Keratinocyte (primary cell): ENCODE results near the gene CHL1. TPM values are rescaled to one million over a fixed set of nuclear protein-coding genes. Genes with fewer than 3 reads are reported as not detected.

Experiments
- DNase-seq: peaks from one replicate; pipeline ENCODE4 v3.0.0-alpha.2; 2011; ENCODE audit warnings: low read depth, missing footprints, low spot score
- FAIRE-seq: peaks from 2 replicates; lab custom pipeline; 2011; peaks lifted over from hg19 to GRCh38; lab: Jason Lieb, UNC
- H2AFZ ChIP-seq: 2 replicates; pipeline ENCODE4 v1.6.0; 2012; ENCODE audit warnings: low read length, control low read depth, inconsistent platforms; ENCODE audit not compliant: control insufficient read depth
- H3K27ac ChIP-seq: 2 replicates; pipeline ENCODE4 v1.5.1; 2011; ENCODE audit warnings: low read length; ENCODE audit not compliant: control insufficient read depth, insufficient read depth
- H3K27me3 ChIP-seq: 3 replicates; pipeline ENCODE4 v1.6.0; 2011; ENCODE audit warnings: low read length; ENCODE audit not compliant: control insufficient read depth, insufficient read depth; ENCODE audit errors: extremely low read depth
- H3K36me3 ChIP-seq, 2 experiments: 2 replicates in 1 of 2; 3 replicates in 1 of 2; pipeline ENCODE4 v1.5.1; 2011; ENCODE audit warnings: low read length in 2 of 2, mild to moderate bottlenecking in 1 of 2; ENCODE audit not compliant: control insufficient read depth in 2 of 2, insufficient read depth in 2 of 2; ENCODE audit errors: extremely low read depth in 1 of 2
- H3K4me1 ChIP-seq: 3 replicates; pipeline ENCODE4 v1.5.1; 2011; ENCODE audit warnings: low read length; ENCODE audit not compliant: control insufficient read depth, insufficient read depth; ENCODE audit errors: extremely low read depth
- H3K4me2 ChIP-seq: 3 replicates; pipeline ENCODE4 v1.6.0; 2011; ENCODE audit warnings: low read depth, low read length; ENCODE audit not compliant: control insufficient read depth, insufficient read depth; ENCODE audit errors: extremely low read depth
- H3K4me3 ChIP-seq, 3 experiments: fragments of 200-600 bp in 1 of 3; sonication (generic) in 1 of 3; 2 replicates in 2 of 3; 3 replicates in 1 of 3; pipeline ENCODE4 v1.5.1; 2011 to 2016; ENCODE audit warnings: low read length in 3 of 3, mild to moderate bottlenecking in 3 of 3, control low read depth in 2 of 3, inconsistent platforms in 1 of 3, low read depth in 1 of 3, mixed read lengths in 1 of 3, mixed run types in 1 of 3, moderate library complexity in 1 of 3; ENCODE audit not compliant: control insufficient read depth in 2 of 3, insufficient read depth in 2 of 3; ENCODE audit errors: extremely low read depth in 1 of 3
- H3K79me2 ChIP-seq: 2 replicates; pipeline ENCODE4 v1.6.0; 2012; ENCODE audit warnings: low read length; ENCODE audit not compliant: control insufficient read depth, insufficient read depth
- H3K9ac ChIP-seq: 3 replicates; pipeline ENCODE4 v1.6.0; 2011; ENCODE audit warnings: low read length; ENCODE audit not compliant: control insufficient read depth, insufficient read depth; ENCODE audit errors: extremely low read depth
- H3K9me1 ChIP-seq: 3 replicates; pipeline ENCODE4 v1.6.0; 2011; ENCODE audit warnings: low read length; ENCODE audit not compliant: control insufficient read depth, insufficient read depth; ENCODE audit errors: extremely low read depth
- H3K9me3 ChIP-seq: 2 replicates; pipeline ENCODE4 v1.5.1; 2012; ENCODE audit warnings: low read depth, low read length; ENCODE audit not compliant: control insufficient read depth
- H4K20me1 ChIP-seq: 3 replicates; pipeline ENCODE4 v1.6.0; 2011; ENCODE audit warnings: low read length; ENCODE audit not compliant: control insufficient read depth, insufficient read depth; ENCODE audit errors: extremely low read depth
- EZH2 ChIP-seq: IDR thresholded peaks from one replicate; pipeline ENCODE4 v1.6.1; 2012; ENCODE audit warnings: inconsistent platforms, mild to moderate bottlenecking, low read length, moderate library complexity
- dilution Hi-C: fragments of 300-500 bp; cut with MboI; formaldehyde crosslinking; loops from one replicate; pipeline ENCODE4 v1.7.0; 2020; ENCODE audit warnings: low sequenced_read_pairs; ENCODE audit not compliant: extremely low pct_ligation_motif_present
- polyA plus RNA-seq, 5 experiments: library from polyadenylated mRNA; depleted of rRNA in 3 of 5; stranded (reverse) in 3 of 5; stranded (forward) in 1 of 5; unstranded in 1 of 5; fragments of >200 nt; gene quantifications; 1 replicate in 1 of 5; 2 replicates in 3 of 5; 3 replicates in 1 of 5; pipeline versions ENCODE4 v1.2.1 to v1.2.3, GENCODE V29; 2011 to 2012; ENCODE audit warnings: missing spikeins in 2 of 5, low read depth in 1 of 5, low replicate concordance in 1 of 5
- TF ChIP-seq, protein P1 (sequence below), 3 experiments: IDR thresholded peaks in 1 of 3; conservative IDR thresholded peaks in 1 of 3; optimal IDR thresholded peaks in 1 of 3; 2 replicates in 2 of 3; 3 replicates in 1 of 3; pipeline versions ENCODE3 to v1.5.1; 2011; ENCODE audit warnings: low read length in 3 of 3, mild to moderate bottlenecking in 3 of 3, moderate library complexity in 2 of 3, control low read depth in 1 of 3, inconsistent platforms in 1 of 3; ENCODE audit not compliant: insufficient read depth in 2 of 3; ENCODE audit errors: extremely low read depth in 1 of 3

Gene CHL1
- polyA plus RNA-seq, 1 donor (not counting 4 experiments of a cell fraction or from before 2014, with no cell fraction given), result 0.04 TPM

DNA sequence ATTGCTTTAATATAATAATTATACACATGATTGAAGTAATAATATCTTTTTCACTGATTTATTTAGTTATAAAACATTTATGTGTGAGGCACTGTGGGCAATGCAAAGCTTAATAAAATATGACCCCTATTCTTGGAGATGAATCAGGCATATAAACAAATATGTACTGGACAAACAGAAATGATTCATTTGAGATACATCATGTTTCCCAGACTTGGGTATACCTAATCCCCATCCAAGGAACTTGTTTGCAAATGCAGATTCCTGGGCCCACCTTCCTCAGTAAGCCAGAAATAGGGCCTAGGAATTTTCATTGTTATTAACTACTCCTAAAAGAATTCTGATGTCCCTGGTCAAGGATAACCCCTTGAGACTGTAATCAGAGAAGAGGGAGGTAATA, 184.2 kb downstream of the CHL1 start:
- no peak for FAIRE-seq

DNA sequence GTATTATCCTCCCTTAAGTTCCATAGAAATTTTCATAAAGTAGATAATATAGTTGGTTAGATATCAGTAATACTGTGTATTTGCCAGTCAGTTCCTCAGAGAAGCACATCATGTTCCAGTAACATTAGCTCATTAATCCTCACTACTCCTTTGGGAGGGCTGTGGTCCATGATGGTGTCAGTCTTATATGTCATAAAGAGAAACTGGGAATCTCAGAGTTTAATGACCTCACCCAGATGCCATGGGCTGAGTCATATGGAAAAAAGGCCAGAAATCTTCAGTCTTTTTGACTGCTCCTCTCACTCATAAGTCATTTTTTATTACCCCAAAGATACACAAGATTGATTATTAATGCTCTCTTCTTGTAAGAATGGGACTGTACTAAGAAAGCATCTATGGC, 188.6 kb downstream of the CHL1 start:
- Histone ChIP-seq H2AFZ (no peak overlapping the region), H3K4me3 (no peak overlapping the region), H3K4me2 (no peak overlapping the region), H3K27ac (no peak overlapping the region), H3K4me1 (no peaks in the 10 kb centered on the region), H3K9me3 (no peaks in the 10 kb centered on the region), H3K36me3 (no peaks in the 10 kb centered on the region), H3K27me3 (no peaks in the 10 kb centered on the region), H3K79me2 (no peaks in the 10 kb centered on the region), H4K20me1 (no peaks in the 10 kb centered on the region), H3K9me1 (no peaks in the 10 kb centered on the region), H3K9ac (no peak overlapping the region)
- DNase-seq (no peak), FAIRE-seq (no peak)
- dilution Hi-C loops, result no loop called here
- no peak for TF ChIP-seq EZH2
- TF ChIP-seq, protein P1, sequence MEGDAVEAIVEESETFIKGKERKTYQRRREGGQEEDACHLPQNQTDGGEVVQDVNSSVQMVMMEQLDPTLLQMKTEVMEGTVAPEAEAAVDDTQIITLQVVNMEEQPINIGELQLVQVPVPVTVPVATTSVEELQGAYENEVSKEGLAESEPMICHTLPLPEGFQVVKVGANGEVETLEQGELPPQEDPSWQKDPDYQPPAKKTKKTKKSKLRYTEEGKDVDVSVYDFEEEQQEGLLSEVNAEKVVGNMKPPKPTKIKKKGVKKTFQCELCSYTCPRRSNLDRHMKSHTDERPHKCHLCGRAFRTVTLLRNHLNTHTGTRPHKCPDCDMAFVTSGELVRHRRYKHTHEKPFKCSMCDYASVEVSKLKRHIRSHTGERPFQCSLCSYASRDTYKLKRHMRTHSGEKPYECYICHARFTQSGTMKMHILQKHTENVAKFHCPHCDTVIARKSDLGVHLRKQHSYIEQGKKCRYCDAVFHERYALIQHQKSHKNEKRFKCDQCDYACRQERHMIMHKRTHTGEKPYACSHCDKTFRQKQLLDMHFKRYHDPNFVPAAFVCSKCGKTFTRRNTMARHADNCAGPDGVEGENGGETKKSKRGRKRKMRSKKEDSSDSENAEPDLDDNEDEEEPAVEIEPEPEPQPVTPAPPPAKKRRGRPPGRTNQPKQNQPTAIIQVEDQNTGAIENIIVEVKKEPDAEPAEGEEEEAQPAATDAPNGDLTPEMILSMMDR (optimal IDR thresholded peaks at IDR 0.05 in 1 of 3, IDR thresholded peaks at IDR 0.05 in 1 of 3, conservative IDR thresholded peaks at IDR 0.05 in 1 of 3; ENCODE audit: extremely low read depth in 1 of 3, insufficient read depth in 2 of 3, low read length in 3 of 3), result no peak

More for the DNA sequence above, 184.2 kb downstream of the CHL1 start:
- H3K4me1 ChIP-seq, result peaks cover 4% of the 10 kb centered on the region
- H4K20me1 ChIP-seq, result no peaks in the 10 kb centered on the region
- H3K4me3 ChIP-seq, result no peak overlapping the region
- H3K27me3 ChIP-seq, result no peaks in the 10 kb centered on the region
- dilution Hi-C loops, result no loop called here
- no peak overlapping the region for H3K4me2 ChIP-seq
- H2AFZ ChIP-seq, result no peak overlapping the region
- TF ChIP-seq, protein P1 (optimal IDR thresholded peaks at IDR 0.05 in 1 of 3, IDR thresholded peaks at IDR 0.05 in 1 of 3, conservative IDR thresholded peaks at IDR 0.05 in 1 of 3; ENCODE audit: extremely low read depth in 1 of 3, insufficient read depth in 2 of 3, low read length in 3 of 3), result no peak
- no peak for TF ChIP-seq EZH2
- no peaks in the 10 kb centered on the region for H3K9me3 ChIP-seq
- no peaks in the 10 kb centered on the region for H3K9me1 ChIP-seq
- no peak for DNase-seq
- no peak overlapping the region for H3K27ac ChIP-seq
- H3K79me2 ChIP-seq, result no peaks in the 10 kb centered on the region
- no peak overlapping the region for H3K9ac ChIP-seq
- H3K36me3 ChIP-seq, result no peaks in the 10 kb centered on the region
